ENCODE data around the gene PLEKHH1.
A peak's percentile ranks its signal among the peaks of the same experiment; 100 is the strongest.
"Not testable (repeated sequence)": the region's sequence is repeated elsewhere in the genome, so short reads cannot be mapped to it uniquely, and the experiment has no call there.

PLEKHH1 gene

DNA sequence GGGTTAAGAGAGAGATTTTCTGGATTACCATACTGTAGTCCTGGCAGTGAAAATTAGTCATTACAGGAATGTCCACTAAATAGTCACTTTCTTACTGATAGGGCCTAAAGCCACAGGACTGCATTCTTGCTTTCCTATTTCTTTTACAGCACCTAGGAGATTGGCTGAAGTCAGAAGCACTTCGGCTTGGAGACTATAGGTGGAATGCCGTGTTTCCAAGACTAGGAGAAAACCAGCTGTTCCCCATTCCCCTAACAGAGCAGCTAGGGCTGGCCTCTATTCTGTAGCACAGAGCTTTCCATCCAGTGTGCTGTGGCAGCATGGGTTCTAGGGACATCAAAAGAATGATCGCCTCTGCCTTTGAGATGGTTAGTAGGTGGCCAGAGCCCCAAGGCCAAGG is 51.9 kb downstream of the PLEKHH1 start:
- DNase-seq = no peak

GRCh38 chr14:67586369-67586768 is 53.3 kb downstream of the PLEKHH1 start:
- no peak for DNase-seq

DNA sequence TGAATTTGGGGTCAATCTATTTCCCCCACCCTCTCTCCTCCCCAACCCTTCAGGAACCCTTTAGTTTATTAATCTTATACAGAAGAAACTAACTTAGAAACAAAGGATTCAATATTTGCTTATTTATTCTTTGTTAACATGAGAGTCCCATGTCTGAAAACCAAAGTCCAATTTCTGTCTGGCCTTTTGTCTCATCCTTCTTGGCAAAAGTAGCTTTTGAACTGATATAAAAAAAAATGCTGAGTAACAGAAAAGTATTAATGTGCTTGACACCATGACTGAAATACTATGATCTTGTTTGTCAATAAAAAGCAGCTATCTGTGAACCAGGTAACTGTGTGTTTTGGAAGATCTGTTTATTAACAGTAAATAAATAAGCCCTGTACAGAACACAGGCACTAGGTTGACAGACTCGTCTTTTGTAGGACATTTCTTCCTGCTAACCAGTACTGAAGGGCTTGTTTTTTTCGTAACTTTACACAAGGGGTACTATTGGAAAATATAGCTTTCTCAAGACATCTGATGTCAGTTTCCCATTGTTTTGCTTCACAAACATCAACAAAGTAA is 56.2 kb downstream of the PLEKHH1 start:
- no peak for DNase-seq

DNA sequence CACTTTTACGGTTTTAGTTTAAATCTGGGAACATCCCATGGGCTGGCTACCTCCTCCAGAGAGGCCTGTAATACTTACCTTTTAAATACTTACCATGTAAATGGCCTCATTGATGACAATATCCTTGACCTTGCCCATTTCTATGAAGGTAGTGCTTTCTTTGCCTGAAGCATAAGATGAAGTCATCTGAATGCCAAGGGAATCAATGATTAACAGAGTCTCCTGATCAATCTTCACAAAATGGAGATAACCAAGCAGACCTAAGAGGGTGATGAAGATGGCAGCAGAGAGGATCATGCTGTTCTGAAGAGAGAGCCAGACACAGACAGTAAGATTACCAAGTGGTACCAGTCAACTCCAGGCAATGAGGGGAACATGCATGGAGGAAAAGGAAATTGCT is 60.6 kb downstream of the PLEKHH1 start:
- DNase-seq = not testable (repeated sequence)

DNA sequence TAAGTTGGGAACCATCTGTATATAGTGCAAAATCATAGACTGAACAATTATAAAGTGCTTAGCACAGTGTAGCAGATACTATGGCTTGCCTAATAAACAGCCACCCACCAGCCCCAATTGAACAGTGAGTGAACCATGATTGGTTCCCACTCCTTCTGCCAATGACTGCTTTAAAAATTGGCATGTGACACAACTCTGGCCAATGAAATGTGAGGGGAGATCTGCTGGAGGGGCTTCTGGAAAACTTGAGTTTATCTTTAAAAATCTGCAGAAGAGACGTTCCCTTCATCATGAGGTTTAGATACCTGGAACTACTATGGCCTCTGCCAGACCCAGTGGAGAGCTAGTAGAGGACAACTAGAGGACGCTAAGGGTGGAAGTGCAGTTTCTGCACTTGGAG is 62.3 kb downstream of the PLEKHH1 start:
- DNase-seq = no peak

DNA sequence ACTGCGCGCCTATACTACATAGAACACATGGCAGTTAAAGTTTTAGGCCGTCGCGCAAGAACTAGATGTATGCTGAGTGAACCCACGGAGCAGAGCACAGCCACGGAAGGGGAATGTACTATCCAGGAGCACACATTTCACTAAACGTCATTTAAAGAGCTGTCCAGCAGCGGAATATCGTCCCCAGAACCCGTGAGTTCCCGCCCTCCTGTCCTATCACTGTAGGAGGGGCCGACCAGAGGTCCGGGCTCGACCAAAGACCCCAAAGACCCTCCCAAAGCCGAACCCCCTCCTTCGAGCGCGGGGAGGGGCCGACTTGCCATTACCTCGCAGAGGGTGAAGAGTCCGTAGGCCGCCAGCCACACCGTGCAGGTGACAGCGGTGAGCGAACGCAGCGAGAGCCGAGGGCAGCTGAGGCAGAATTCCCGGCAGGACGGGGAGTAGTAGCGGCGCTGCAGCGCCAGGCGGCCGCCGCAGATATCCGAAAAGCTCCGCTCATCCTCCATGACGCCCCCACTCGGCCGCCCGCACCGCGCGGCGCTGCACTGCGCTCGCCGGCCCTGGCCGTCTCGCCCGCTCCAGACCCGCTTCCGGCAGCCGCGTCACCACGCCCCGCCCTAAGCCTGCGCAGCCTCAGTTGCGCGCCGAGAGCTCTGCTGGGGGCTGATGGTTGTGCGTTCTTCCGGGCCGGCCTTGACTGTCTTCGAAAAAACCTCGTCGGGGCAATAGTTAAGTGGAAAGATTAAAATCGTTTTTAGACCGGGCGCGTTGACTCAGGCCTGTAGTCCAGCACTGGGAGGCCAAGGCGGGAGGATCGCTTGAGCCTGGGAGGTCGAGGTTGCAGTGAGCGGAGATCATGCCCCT is 66.8 kb downstream of the PLEKHH1 start, which contains the start of gene PIGH:
Gene PIGH (minus strand): TSS at position 571 of the 864 bp plus-strand sequence. CDS start 65 bp downstream, at position 506.
- DNase-seq = peak; percentile 91

DNA sequence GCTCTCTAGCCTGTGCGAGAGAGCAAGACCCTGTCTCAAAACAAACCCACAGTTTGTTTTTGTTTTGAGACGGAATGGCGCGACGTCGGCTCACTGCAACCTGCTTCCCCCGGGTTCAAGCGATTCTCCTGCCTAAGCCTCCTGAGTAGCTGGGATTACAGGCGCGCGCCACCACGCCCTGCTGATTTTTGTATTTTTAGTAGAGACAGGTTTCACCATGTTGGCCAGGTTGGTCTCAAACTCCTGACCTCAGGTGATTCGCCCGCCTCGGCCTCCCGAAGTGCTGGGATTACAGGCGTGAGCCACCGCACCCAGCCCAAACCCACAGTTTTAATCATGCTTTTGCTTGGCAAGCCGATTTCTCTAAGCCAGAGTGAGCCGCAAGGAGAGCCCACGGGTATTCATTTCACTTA is 67.5 kb downstream of the PLEKHH1 start:
- not testable (repeated sequence) for DNase-seq

- DNase-seq = no peak
Observed at GRCh38 chr14:67602076-67602475, 69.0 kb downstream of the PLEKHH1 start.

DNA sequence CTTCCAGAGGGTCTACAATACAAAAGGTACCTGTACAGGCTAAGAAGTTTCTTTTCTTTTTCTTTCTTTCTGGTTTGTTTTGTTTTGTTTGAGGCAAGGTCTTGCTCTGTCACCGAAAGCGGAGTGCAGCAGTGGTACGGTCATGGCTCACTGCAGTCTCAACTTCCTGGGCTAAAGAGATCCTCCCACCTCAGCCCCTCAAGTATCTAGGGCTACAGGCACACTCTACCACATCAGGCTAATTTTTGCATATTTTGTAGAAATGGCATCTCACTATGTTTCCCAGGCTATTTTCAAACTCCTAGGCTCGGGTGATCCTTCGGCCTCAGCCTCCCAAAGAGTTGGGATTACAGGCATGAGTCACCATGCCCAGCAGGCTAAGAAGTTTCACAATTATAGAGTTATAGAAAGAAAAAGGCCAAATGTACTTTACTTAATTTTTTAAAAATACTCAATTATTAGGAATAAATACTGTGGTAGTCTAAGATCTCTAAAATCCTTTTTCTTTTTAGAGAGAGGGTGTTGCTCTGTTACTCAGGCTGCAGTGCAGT is 70.0 kb downstream of the PLEKHH1 start:
- peak; percentile 16 for DNase-seq

DNA sequence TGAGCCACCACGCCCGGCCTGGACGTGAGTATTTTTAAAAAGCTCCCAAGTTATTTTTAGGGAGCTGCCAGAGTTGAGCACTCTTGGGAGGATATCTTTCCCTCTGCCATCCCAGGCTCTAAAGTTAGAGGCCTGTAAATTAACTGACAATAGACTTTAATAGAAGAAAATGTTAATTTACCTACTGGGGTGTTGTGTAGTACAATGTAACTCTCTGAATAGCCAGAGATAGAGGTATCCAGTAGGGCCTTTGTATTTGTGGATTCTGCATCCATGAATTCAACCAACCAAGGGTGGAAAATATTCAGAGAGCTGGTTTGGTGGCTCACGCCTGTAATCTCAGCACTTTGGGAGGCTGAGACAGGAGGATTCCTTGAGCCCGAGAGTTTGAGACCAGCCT is 74.6 kb downstream of the PLEKHH1 start:
- DNase-seq = no peak

DNA sequence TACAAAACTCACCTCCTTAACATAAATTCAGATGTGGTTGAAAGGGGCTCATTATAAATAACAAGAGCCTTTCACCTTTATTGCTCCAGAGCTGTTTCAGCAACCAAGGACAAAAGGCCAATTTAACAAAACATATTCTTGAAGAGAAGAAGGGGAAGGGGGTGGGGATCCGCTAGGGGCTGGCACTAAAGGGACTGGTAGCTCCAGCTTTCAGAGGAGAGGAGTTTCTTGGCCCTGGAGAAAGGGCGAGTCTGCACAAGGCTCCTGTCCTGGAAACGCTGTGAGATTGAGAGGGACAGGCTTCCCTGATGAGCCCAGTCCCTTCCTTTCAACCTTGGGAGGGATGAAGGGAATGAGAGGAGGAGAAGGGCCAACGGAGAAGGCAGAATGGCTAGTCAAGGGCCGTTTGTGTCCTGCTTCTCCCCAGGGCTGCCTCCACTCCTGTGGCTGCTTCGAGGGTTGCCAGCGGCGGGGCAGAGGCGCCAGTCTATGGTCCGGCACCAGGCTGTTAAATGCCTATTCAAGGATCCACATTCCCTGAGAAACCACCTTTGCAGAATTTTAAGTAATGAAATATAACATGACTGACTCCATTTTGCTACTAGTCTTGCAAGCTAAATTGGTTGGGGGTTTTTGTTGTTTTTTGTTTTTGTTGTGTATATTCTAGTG is 76.7 kb downstream of the PLEKHH1 start:
- no peak for DNase-seq

DNA sequence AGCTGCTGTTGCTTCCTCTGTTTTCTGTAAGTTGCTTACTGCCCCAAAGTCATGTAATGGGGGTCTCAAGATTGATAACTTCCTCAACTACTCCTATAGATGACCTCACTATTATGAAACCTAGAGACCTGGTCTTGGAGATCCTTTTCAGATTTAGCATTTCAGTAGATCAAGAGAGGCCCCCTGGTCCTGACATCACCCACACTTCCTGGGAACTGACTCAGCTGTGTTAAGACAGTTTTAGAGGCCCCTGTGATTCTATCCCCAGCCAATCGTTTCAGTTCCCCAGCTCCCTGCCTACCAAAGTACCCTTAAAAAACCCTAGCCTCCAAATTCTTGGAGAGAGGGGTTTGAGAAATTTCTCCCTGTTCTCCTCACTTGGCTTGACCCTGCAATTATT is 77.4 kb downstream of the PLEKHH1 start:
- DNase-seq = no peak

DNA sequence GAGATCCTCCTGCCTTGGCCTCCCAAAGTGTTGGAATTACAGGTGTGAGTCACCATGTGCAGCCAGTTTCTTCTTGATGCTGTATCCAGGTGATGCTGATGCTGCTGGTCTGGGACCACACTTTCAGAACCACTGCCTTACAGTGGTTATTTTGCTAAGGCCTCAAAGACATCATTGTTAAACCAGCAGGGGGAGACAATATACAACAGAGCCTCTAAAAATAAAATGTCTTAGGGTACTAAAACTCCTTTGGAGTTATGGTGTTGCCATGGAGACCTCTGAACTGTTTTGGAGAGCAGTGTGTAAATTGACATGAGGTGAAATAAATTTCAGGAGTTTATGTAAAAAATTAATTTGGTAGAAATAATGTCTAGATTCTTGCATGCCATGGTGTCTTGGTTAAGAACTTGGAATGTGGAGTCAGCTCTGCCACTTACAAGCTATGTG is 85.5 kb downstream of the PLEKHH1 start:
- peak; percentile 78 for DNase-seq

DNA sequence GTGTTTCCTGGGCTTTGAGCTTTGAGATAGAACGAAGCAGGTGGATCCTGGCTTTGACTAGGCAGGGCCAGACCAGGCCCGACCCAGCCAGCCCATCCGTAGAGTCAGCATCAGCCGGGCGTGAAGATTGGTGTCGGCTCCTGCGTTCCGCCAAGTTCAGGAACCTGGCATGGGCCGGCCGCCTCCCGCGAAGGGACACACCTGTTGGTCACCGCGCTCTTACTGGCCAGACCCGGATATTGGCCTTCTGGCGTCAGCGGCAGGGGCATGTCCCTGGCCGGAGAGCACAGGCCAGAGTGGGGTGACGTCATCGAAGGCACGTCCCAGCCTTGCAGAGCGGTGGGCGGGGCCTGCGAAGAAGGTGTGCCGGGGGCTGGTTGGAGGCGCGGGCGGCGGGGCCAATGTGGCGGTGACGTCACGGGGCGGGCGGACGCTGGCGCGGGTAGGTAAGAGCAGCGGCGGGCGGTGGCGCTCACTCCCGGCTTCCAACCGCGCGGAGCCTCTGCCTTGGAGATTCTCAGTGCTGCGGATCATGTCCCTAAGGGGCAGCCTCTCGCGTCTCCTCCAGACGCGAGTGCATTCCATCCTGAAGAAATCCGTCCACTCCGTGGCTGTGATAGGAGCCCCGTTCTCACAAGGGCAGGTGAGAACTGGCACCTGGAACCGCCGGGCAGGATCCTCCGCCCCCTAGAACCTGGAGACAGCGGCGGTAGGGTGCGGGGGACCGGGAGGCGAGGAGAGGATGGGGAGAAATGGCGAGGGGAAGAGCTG is 86.5 kb downstream of the PLEKHH1 start, which contains the start of gene ARG2:
Gene ARG2 (plus strand): TSS at position 475 of the 771 bp plus-strand sequence. CDS start 58 bp downstream, at position 533.
- DNase-seq = peak; percentile 97

DNA sequence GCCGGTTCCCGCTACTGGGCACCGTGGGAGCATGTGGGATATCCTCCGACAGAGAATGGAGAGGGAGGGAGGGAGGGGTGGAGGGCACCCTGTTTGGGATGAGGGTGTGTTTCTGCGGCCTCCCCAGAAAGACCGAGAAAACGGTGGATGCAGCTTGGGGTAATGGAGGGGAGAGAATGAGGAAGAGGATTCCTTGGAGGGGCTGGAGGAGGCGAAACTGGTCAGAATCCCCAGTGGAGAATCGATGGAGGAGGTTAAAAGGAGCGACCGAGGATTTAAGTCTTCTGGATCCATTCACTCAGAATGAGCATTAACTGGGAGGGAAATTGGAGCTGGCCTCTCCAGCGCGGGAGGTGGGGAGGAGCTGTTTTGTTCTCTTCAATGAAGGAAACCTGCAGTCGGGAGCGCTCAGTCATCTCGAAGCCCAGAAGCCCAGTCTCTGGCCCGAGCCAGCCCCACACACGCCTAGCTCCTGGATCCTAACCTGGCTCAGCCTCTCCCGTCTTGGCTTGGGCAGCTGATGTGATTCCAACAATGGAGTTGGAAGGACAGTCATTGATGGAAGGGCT is 87.2 kb downstream of the PLEKHH1 start:
- DNase-seq = peak; percentile 75

GRCh38 chr14:67622675-67623074 is 89.6 kb downstream of the PLEKHH1 start:
- DNase-seq = peak; percentile 89

DNA sequence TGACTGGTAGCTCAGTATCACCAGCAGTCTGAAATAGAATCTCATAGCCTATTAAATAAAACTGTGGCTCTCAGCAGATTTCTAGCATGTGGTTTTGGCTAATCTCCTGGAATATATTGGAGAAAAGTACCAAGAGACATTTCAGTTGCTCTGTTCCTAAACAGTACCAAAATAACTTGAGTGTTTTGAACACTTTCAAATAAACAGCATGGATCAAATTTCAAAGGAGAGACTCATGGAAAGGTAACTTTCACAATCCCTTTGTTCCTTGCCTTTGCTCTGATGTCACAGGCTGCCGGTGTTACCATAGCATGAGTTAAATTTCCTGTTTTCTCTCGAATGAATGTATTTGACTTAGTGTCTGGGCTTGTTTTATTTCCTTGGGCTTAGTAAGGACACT is 90.0 kb downstream of the PLEKHH1 start:
- DNase-seq = peak; percentile 93

- not testable (repeated sequence) for DNase-seq
Observed at GRCh38 chr14:67626131-67626530, 93.0 kb downstream of the PLEKHH1 start.

DNA sequence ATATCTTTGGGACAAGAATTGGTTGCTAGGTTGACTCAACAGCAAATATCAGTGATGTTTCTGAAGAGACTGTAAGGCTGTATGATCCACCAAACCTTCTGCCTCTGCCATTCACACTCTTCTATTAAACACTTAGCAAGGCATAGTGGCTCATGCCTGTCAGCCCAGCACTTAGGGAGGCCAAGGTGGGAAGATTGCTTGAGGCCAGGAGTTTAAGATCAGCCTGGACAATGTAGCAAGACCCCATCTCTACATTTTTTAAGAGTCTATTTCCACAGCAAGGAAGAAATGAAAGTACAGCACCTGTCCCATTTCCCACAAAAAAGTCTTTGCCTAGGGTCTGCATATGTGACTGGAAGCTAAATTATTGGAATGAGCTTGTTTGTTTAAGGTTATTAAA is 94.4 kb downstream of the PLEKHH1 start:
- no peak for DNase-seq

DNA sequence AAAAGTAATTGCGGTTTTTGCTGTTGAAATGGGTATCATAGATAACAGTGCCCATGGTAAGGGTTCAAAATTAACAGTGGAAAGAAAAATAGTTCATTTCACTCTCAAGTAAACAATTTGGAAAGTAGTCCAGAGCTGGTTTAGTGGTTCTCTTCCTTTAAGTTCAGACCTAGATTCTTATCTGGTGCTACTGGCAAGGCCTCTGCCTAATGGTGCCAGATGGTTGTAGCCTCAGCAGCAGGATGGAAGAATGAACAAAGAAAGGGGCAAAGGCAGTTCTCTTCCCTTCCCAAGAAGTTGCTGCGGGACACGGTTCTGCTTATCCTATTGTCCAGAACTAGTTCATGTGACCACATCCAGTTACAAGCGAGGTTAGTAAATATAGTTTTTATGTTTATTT is 97.1 kb downstream of the PLEKHH1 start:
- DNase-seq = no peak

- DNase-seq = no peak
Observed at GRCh38 chr14:67630938-67631337, 97.8 kb downstream of the PLEKHH1 start.

All from DMS79 treated with DMSO at 0.1 percent for 48 hours (cell line).